Neural cell (in vitro differentiated cells): ENCODE results near the gene RTN4RL1. TPM values are rescaled to one million over a fixed set of nuclear protein-coding genes. Genes with fewer than 3 reads are reported as not detected.

ENCODE experiments used
- H2AFZ ChIP-seq: fragments of 200-600, 300-800 bp; sonication (generic), shearing (Covaris generic); 2 replicates; pipeline ENCODE4 v1.6.0; 2014; ENCODE audit warnings: low read depth, mild to moderate bottlenecking, antibody characterized with exemption, low read length, moderate library complexity
- H3F3A ChIP-seq: fragments of 200-600 bp; shearing (Covaris generic); 2 replicates; pipeline ENCODE4 v1.6.1; 2016; ENCODE audit warnings: mild to moderate bottlenecking, moderate library complexity, mixed read lengths, antibody characterized with exemption, low read length; ENCODE audit not compliant: insufficient read depth, poor library complexity, severe bottlenecking
- H3K27ac ChIP-seq: fragments of 200-600, 300-800 bp; sonication (generic), shearing (Covaris generic); 2 replicates; pipeline ENCODE4 v1.5.1; 2014; ENCODE audit warnings: mild to moderate bottlenecking, low read length, moderate library complexity
- H3K27me3 ChIP-seq: fragments of 300-800, 200-600 bp; sonication (generic), shearing (Covaris generic); 2 replicates; pipeline ENCODE4 v1.6.0; 2014; ENCODE audit warnings: mild to moderate bottlenecking, low read depth, low read length, moderate library complexity; ENCODE audit not compliant: insufficient read depth
- H3K36me3 ChIP-seq: fragments of 300-800, 200-600 bp; sonication (generic), shearing (Covaris generic); 2 replicates; pipeline ENCODE4 v1.5.1; 2014; ENCODE audit warnings: mild to moderate bottlenecking, antibody characterized with exemption, low read length, moderate library complexity; ENCODE audit not compliant: insufficient read depth
- H3K4me2 ChIP-seq: fragments of 300-800, 200-600 bp; sonication (generic), shearing (Covaris generic); 2 replicates; pipeline ENCODE4 v1.6.0; 2014; ENCODE audit warnings: mild to moderate bottlenecking, low read length
- H3K4me3 ChIP-seq: fragments of 300-800, 200-600 bp; sonication (generic), shearing (Covaris generic); 2 replicates; pipeline ENCODE4 v1.5.1; 2014; ENCODE audit warnings: mild to moderate bottlenecking, low read length, moderate library complexity
- H3K79me2 ChIP-seq: fragments of 200-600 bp; shearing (Covaris generic); replicated peaks from 2 replicates; pipeline ENCODE4 v1.6.0; 2014; ENCODE audit warnings: mild to moderate bottlenecking, low read length, moderate library complexity; ENCODE audit not compliant: insufficient read depth
- H3K9ac ChIP-seq: fragments of 300-800, 200-600 bp; sonication (generic), shearing (Covaris generic); 2 replicates; pipeline ENCODE4 v1.6.1; 2016; ENCODE audit warnings: mild to moderate bottlenecking, low read length, mixed read lengths
- H3K9me2 ChIP-seq: fragments of 200-600 bp; shearing (Covaris generic); 2 replicates; pipeline ENCODE4 v1.6.1; 2016; ENCODE audit warnings: mild to moderate bottlenecking, low read length, mixed read lengths; ENCODE audit not compliant: insufficient read depth
- H3K9me3 ChIP-seq: fragments of 200-600, 300-800 bp; sonication (generic), shearing (Covaris generic); 2 replicates; pipeline ENCODE4 v1.6.1; 2016; ENCODE audit warnings: mild to moderate bottlenecking, mixed run types, low read length, moderate library complexity, mixed read lengths
- H4K20me1 ChIP-seq: fragments of 200-600 bp; shearing (Covaris generic); 2 replicates; pipeline ENCODE4 v1.6.1; 2016; ENCODE audit warnings: mild to moderate bottlenecking, mixed run types; ENCODE audit not compliant: insufficient read depth
- EP300 ChIP-seq: fragments of 450-650 bp; conservative IDR thresholded peaks from 2 replicates; pipeline ENCODE4 v1.6.1; 2014; ENCODE audit warnings: antibody characterized with exemption, mild to moderate bottlenecking, moderate library complexity; ENCODE audit not compliant: poor library complexity, severe bottlenecking
- EZH2 ChIP-seq: fragments of 200-600, 300-800 bp; shearing (Covaris generic), sonication (generic); IDR thresholded peaks from 2 replicates; pipeline ENCODE4 v1.6.1; 2014; ENCODE audit warnings: antibody characterized with exemption, low read length, borderline replicate concordance, mild to moderate bottlenecking; ENCODE audit not compliant: insufficient read depth, poor library complexity, severe bottlenecking
- MXI1 ChIP-seq: fragments of 450-650 bp; conservative IDR thresholded peaks from 2 replicates; pipeline ENCODE4 v1.6.1; 2014; ENCODE audit warnings: antibody characterized with exemption, mild to moderate bottlenecking; ENCODE audit not compliant: poor library complexity, severe bottlenecking
- POLR2AphosphoS5 ChIP-seq: IDR thresholded peaks from 2 replicates; pipeline ENCODE4 v1.6.1; 2012
- RAD21 ChIP-seq: fragments of 450-650 bp; conservative IDR thresholded peaks from 2 replicates; pipeline ENCODE4 v1.6.1; 2014; ENCODE audit warnings: antibody characterized with exemption, mild to moderate bottlenecking, moderate library complexity
- SMC3 ChIP-seq: fragments of 450-650 bp; conservative IDR thresholded peaks from 2 replicates; pipeline ENCODE4 v1.6.1; 2014; ENCODE audit warnings: antibody characterized with exemption, mild to moderate bottlenecking, moderate library complexity; ENCODE audit not compliant: poor library complexity
- TAF1 ChIP-seq: IDR thresholded peaks from 2 replicates; pipeline ENCODE4 v1.6.1; 2012; ENCODE audit warnings: low read depth
- polyA plus RNA-seq: library from polyadenylated mRNA; depleted of rRNA; stranded (reverse); fragments of >200 nt; gene quantifications from 2 replicates; pipeline ENCODE4 v1.2.3, GENCODE V29; 2014
- TF ChIP-seq, protein P1 (sequence below): IDR thresholded peaks from 2 replicates; pipeline ENCODE4 v1.6.1; 2012; ENCODE audit warnings: borderline replicate concordance
- TF ChIP-seq, protein P2 (sequence below): fragments of 450-650 bp; IDR thresholded peaks from 2 replicates; pipeline ENCODE4 v1.5.1; 2014; ENCODE audit warnings: antibody characterized with exemption, mild to moderate bottlenecking, moderate library complexity; ENCODE audit not compliant: poor library complexity, severe bottlenecking

RTN4RL1 gene
- polyA plus RNA-seq, 1 donor from 2014 or later: 8.1 TPM

DNA sequence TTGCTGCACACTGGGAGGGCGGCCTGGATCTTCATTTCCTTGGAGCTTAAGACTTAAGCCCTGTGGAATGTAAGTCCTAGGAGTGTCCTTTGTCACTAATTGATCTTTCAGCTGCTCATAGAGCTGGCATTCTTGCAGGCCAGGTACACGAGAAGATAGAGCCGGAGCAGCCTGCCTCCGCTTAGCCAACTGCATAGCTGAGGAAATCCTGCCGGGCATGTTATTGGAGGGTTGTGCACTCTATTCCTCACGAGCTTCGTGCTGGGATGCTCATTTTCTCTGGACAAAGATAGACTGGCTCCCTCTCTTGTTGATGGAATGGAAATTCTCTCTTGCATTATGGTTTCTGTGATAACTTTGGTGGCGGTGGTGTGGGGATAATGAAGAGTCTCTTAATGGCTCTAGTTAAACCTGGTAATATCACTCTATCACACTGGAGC is 118.5 kb downstream of the RTN4RL1 start:
- no peaks in the 10 kb centered on the region for H3K9me2 ChIP-seq
- H4K20me1 ChIP-seq: no peaks in the 10 kb centered on the region
- H2AFZ ChIP-seq: no peak overlapping the region
- no peaks in the 10 kb centered on the region for H3K9me3 ChIP-seq
- TF ChIP-seq EZH2 (no peak), EP300 (no peak), MXI1 (no peak), POLR2AphosphoS5 (no peak), RAD21 (peak; percentile 26), TAF1 (no peak), SMC3 (peak; percentile 11)
- TF ChIP-seq, protein P1, sequence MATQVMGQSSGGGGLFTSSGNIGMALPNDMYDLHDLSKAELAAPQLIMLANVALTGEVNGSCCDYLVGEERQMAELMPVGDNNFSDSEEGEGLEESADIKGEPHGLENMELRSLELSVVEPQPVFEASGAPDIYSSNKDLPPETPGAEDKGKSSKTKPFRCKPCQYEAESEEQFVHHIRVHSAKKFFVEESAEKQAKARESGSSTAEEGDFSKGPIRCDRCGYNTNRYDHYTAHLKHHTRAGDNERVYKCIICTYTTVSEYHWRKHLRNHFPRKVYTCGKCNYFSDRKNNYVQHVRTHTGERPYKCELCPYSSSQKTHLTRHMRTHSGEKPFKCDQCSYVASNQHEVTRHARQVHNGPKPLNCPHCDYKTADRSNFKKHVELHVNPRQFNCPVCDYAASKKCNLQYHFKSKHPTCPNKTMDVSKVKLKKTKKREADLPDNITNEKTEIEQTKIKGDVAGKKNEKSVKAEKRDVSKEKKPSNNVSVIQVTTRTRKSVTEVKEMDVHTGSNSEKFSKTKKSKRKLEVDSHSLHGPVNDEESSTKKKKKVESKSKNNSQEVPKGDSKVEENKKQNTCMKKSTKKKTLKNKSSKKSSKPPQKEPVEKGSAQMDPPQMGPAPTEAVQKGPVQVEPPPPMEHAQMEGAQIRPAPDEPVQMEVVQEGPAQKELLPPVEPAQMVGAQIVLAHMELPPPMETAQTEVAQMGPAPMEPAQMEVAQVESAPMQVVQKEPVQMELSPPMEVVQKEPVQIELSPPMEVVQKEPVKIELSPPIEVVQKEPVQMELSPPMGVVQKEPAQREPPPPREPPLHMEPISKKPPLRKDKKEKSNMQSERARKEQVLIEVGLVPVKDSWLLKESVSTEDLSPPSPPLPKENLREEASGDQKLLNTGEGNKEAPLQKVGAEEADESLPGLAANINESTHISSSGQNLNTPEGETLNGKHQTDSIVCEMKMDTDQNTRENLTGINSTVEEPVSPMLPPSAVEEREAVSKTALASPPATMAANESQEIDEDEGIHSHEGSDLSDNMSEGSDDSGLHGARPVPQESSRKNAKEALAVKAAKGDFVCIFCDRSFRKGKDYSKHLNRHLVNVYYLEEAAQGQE: no peak
- TF ChIP-seq, protein P2, sequence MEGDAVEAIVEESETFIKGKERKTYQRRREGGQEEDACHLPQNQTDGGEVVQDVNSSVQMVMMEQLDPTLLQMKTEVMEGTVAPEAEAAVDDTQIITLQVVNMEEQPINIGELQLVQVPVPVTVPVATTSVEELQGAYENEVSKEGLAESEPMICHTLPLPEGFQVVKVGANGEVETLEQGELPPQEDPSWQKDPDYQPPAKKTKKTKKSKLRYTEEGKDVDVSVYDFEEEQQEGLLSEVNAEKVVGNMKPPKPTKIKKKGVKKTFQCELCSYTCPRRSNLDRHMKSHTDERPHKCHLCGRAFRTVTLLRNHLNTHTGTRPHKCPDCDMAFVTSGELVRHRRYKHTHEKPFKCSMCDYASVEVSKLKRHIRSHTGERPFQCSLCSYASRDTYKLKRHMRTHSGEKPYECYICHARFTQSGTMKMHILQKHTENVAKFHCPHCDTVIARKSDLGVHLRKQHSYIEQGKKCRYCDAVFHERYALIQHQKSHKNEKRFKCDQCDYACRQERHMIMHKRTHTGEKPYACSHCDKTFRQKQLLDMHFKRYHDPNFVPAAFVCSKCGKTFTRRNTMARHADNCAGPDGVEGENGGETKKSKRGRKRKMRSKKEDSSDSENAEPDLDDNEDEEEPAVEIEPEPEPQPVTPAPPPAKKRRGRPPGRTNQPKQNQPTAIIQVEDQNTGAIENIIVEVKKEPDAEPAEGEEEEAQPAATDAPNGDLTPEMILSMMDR: peak; percentile 18
- H3K79me2 ChIP-seq: no peaks in the 10 kb centered on the region
- H3K27ac ChIP-seq: no peak overlapping the region
- no peaks in the 10 kb centered on the region for H3K27me3 ChIP-seq
- H3F3A ChIP-seq: peaks cover 3% of the 10 kb centered on the region
- H3K4me3 ChIP-seq: no peak overlapping the region
- H3K9ac ChIP-seq: no peak overlapping the region
- H3K4me2 ChIP-seq: no peak overlapping the region
- H3K36me3 ChIP-seq: no peaks in the 10 kb centered on the region

DNA sequence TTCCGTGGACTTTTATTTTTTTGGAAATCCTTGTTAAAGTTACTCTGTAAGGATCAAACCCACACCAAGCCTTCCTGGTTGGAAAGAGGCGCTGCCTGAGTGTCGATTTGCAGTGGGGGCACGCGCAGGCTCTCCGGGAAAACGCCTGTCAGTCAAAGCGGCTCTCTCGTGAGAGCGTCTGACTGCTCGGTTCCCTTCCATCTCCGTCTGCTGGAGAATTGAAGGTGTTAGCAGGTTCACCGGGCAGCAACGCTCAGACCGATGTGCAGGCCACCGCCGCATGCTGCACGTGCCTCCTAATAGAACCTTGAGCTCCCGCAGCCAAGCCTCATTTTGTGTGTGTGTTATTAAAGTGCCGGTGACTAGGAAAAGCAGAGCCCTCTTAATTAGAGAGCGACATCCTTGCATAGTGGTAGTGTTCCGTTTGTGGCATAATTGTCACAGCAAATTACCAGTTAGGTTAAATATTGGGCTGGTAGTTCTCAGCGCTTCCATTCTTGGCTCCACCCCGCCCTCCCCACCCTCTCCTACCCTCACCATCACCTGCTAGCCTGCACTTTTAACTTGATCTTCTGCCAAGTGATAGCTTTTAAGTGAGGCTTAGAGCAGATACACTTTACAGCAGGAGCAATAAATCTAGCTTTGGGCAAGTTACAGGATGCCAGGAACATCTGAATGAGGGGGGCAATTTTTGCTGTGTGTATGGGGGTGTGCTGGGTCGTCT is 119.8 kb downstream of the RTN4RL1 start:
- Histone ChIP-seq H3K9me3 (no peaks in the 10 kb centered on the region), H3K4me3 (peak overlapping the region; percentile 58), H3K27ac (peak overlapping the region; percentile 51), H3F3A (peaks cover 3% of the 10 kb centered on the region), H4K20me1 (no peaks in the 10 kb centered on the region), H3K9me2 (no peaks in the 10 kb centered on the region), H3K27me3 (no peaks in the 10 kb centered on the region), H2AFZ (peak overlapping the region; percentile 0), H3K36me3 (no peaks in the 10 kb centered on the region), H3K9ac (peak overlapping the region; percentile 52), H3K79me2 (no peaks in the 10 kb centered on the region), H3K4me2 (peak overlapping the region; percentile 60)
- TF ChIP-seq EP300: peak; percentile 16
- peak; percentile 57 for TF ChIP-seq POLR2AphosphoS5
- TF ChIP-seq TAF1: no peak
- peak; percentile 48 for TF ChIP-seq SMC3
- TF ChIP-seq RAD21: peak; percentile 49
- TF ChIP-seq MXI1: peak; percentile 60
- TF ChIP-seq EZH2: no peak
- TF ChIP-seq, protein P1: peak; percentile 73
